GM19452 (cell line): Measurements from ENCODE around the gene C2CD4D.

ENCODE experiments used
- ATAC-seq: cut with Tn5 transposase; IDR thresholded peaks from one replicate; pipeline ENCODE4 v1.9.1; 2021; ENCODE audit not compliant: unreplicated experiment

The C2CD4D gene

GRCh38 chr1:151835596-151835995 is 4.0 kb downstream of the C2CD4D start:
- no peak for ATAC-seq

GRCh38 chr1:151834239-151834638 is 5.4 kb downstream of the C2CD4D start:
- ATAC-seq, result no peak

DNA sequence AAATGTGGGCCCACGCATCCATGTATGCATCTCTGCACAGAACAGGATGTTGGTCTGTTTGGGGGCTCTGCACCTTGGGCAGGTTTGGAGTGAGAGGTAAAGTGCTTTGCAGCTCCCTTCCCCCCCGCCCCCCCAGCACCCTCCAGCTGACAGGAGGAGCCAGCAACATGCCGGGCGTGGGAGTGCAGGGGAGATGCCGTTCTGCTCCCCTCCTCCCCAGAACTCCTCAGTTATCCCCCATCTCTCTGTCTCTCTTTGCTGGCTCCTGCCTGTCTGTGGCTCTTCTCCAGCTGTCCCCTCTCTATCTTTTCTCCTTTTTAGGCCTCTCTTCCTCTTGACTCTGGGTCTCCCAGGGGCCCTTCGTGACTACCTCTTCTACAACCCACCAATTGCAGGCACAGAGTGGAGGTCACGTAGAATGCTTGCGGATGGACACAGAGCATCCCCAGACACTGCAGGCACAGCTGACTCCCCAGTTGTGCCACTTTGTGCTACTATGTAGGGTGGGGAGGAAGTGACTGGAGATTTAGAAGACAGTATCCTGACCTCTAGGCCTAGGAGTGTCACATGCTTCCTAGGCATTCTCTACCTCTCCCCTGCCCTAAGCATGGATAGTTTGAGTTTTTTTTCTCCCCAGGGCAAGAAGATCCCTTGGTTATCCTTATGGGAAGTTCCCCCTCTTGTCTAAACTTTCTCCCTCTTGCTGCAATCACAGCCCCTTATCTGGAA is 6.3 kb downstream of the C2CD4D start:
- ATAC-seq, result no peak

GRCh38 chr1:151832318-151832980 is 7.2 kb downstream of the C2CD4D start:
- no peak for ATAC-seq

GRCh38 chr1:151831605-151832004 is 8.0 kb downstream of the C2CD4D start, which contains the start of gene RORC:
RORC (minus strand) TSS chr1:151831802; CDS start chr1:151831764, 38 bp downstream.
- ATAC-seq, result no peak

GRCh38 chr1:151831256-151831591 is 8.4 kb downstream of the C2CD4D start:
- ATAC-seq, result no peak

DNA sequence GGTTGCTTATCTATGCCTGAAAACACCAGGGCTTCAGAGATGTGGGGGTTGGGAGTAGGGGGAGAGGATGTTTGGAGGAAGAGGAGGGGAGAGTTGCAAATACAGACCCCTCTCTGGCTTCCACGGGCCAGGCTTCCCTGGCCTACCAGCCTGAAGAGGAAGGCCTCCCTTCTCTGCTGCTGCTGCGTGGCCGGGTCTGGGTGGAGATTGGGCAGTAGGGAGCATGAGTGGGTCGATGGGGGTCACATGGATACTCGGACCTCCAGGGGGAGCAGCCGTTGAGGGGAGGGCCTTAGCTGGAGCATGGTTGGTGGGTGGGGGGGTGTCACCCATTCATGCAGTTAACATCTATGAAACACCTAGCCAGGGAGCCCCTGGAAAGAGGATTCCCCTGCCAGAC is 9.6 kb downstream of the C2CD4D start:
- no peak for ATAC-seq

DNA sequence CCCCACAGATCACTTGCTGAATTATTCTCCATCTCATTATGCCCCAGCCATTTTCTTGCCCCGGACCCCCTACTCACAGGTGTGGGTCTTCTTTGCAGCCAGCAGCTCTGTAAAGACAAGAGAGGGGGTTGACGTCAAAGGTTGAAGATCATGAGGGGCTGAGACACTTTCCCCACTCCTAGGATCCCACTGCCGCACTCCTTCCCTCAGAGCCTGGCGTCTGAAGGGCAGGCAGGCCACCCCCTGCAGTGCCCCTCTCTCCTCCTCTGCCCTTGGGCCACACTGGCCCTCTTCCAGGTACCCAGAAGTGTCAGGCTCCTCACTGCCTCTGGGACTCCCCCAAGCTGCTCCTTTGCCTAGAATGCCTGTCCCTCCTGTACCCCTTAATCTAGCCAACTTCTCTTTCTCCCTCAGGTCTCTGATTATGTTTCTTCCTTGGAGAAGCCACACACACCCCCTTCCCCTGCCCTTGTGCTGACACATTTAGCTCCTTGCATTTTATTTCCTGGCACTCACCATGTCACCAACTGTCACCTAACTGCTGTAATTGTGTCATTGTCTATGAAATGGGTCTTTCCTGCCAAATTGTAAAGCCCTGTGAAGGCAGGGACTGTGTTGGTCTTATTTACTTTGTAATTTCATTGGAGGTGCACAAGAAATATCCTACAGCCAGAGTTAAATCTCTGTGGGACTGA is 10.1 kb downstream of the C2CD4D start:
- no peak for ATAC-seq

GRCh38 chr1:151828921-151829320 is 10.7 kb downstream of the C2CD4D start:
- ATAC-seq, result no peak

- no peak for ATAC-seq
These were observed 11.8 kb downstream of the C2CD4D start for GRCh38 chr1:151827853-151828252.

DNA sequence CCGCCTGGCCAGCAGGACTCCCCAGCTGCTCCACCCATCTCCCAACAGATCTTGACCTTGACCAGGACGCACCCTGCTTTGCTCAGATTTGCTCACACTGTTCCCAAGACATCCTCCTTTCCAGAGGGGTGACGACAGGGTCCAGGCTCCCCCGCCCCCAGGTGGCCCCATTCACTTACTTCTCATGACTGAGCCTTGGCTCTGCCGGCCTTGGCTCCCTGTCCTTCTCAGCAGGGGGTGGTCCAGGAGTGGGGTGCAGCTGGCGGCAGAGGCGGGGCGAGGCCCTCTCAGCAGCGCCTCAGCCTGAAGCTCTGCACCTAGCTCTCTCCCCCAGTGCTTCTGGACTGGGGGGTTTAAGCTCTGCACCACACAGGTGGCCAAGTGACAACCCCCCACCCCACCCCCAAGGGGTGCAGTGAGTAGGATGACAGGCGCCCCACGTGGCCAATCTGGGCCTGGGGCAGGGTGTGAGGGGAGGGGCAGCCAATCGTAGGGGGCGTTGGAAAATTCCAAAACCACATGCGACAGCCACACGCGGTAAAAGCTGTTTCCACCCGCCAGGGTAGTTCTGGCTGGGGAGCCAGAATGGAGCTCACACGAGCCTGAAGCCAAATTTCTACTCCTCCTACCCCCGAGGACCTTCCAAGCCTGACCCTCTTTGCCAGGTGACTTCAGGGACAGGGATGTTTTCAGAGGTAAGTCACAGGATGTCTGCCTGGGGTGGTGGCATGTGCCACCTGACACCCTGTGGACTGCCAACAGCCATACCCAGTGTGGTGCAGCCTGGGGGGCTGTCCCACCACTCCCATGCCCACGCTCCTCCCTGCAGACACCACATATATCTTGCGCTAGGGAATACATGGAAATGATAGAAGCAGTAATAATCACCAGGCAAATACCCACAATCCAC is 13.6 kb downstream of the C2CD4D start:
- no peak for ATAC-seq

- ATAC-seq, result no peak
These were observed 14.4 kb downstream of the C2CD4D start for GRCh38 chr1:151825204-151825603.

DNA sequence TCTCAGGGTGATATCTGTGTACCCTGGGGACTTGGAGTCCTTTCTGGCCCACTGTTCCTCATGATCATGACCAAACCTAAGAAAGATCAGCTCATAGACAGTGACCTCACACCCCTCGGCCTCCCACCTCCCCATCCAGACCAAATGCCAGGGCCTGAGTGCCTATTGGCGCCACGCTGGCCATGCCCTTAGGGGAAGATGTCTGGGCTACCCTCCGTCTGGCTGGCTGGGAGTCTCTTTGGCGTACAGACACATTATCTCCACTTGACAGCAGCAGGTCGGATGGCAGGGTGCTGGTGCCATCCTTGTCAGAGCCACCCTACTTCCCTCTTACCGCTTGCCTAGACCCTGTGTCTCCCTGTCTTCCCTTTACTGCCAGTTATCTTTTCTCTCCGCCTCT is 16.4 kb downstream of the C2CD4D start:
- no peak for ATAC-seq

GRCh38 chr1:151822404-151822803 is 17.2 kb downstream of the C2CD4D start:
- ATAC-seq, result no peak

DNA sequence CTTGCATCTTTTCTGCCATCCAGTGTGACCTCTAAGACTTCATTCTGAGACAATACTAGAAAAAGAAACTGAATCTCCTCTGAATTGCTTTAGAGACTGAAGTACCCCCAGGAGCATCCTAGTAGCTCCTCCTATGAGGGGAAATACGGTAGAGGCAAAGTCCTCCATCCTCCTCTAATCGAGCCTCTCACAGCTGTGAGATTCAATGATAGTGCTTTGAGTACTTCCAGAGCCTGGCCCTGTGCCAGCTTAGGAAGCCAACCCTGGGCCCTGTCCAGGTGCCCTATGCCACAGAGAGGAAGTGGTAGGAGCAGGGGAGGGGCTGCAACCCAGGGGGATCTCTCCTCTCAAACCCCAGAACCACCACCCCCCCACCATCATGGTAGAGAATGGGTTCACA is 18.7 kb downstream of the C2CD4D start:
- no peak for ATAC-seq

DNA sequence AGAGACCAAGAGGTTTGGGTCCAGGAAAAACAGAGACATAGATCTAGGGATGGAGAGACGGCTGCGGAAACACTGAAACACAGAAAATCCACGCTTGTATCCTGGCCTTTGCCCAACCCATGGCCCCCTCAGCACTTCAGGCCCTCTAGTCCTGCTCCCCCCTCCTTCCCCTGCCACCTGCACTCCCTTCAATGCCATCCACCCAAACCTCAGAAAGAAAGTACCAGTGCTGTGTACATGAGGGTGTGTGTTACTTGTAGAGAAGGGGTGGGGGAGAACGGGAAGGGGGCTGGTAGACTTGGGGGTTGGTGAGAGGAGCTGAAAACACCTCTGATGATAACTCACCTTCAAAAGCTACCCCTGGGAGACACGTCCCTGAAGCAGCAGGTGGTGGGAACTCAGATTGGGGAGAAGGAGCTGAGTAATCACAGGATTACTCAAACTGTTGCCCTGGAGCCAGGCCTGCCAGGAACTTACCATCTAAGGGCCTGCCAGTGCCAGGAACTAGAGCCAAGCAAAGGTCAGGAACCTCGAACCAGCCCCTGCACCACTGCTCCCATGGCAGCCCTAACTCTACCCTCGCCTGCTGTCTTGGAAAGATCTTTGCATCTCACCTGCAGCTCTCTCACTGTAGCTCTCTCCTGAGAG is 19.5 kb downstream of the C2CD4D start:
- ATAC-seq, result no peak

DNA sequence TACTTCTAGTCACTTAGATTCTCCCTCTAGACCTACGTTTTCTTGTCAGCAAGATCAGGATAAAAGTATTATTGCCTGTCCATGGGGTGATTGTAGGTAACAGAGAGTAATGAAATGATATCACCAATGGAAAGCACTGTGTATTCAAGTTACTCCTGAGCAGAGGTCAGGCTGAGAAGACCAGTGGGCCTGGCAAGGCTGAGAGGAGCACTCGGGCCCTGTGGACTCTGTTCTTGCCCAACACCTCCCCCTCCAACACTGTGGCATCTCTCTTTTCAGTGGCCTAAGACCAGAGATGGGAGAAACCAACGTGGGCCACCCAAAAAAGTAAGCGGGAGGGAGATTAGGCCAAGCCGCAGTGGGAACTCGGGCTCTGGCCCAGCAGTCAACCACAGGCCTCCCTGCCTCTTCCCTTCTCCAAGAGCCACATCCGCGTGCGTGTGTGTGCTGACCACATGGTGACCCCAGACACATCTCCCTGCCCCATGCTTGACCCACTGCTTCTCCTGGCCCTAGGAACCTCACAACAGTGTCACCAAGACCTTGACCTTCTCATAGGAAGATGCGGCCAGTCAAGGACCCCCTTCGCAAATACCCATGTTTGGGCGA is 20.3 kb downstream of the C2CD4D start:
- no peak for ATAC-seq

GRCh38 chr1:151817353-151817730 is 22.3 kb downstream of the C2CD4D start:
- no peak for ATAC-seq

DNA sequence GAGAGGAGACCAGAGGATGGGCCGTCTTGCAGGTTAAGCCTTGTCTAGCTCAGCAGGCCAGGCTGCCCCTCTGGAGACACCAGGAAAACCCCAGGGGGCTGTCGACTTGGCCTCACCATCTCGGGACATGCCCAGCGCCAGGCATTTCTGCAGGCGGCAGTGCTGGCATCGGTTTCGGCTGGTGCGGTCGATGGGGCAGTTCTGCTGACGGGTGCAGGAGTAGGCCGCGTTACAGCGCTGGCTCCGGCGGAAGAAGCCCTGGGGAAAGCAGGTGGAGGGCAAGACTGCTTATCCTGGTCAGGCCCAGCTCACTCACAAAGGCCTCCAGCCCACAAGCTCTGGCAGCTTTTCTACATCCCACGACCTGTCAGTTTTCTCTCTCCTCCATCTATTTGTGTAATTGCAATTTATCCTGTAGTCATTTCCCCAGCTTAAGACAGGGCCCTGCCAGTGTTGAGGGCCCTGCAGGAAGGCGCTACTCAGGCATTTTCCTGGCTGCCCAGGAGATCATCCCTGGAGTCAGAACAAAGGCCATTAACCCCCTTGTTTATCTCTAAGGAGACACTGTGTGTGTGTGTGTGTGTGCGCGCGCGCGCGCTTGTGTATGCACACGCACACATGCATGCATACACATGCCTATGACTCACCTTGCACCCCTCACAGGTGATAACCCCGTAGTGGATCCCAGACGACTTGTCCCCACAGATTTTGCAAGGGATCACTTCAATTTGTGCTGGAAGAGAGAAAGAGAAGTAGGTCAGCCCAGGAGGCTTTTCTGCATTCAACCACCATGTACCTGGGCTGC is 22.9 kb downstream of the C2CD4D start:
- no peak for ATAC-seq
